ENCODE data around the gene EPB41.
"Not testable (repeated sequence)": the region's sequence is repeated elsewhere in the genome, so short reads cannot be mapped to it uniquely, and the experiment has no call there.

The EPB41 gene

GRCh38 chr1:29055160-29055559 is 140.8 kb downstream of the EPB41 start:
- DNase-seq = no peak

- DNase-seq = no peak
Measured at GRCh38 chr1:29056256-29056655, 141.9 kb downstream of the EPB41 start.

- no peak for DNase-seq
Measured at GRCh38 chr1:29057700-29058099, 143.3 kb downstream of the EPB41 start.

GRCh38 chr1:29062157-29062942 is 148.0 kb downstream of the EPB41 start:
- DNase-seq = no peak

- DNase-seq = no peak
Measured at GRCh38 chr1:29064064-29064463, 149.7 kb downstream of the EPB41 start.

- DNase-seq = no peak
Measured at GRCh38 chr1:29077155-29077554, 162.8 kb downstream of the EPB41 start.

- not testable (repeated sequence) for DNase-seq
Measured at GRCh38 chr1:29079916-29080629, 165.7 kb downstream of the EPB41 start.

- no peak for DNase-seq
Measured at GRCh38 chr1:29081201-29081600, 166.8 kb downstream of the EPB41 start.

GRCh38 chr1:29082519-29082918 is 168.2 kb downstream of the EPB41 start:
- no peak for DNase-seq

- DNase-seq = no peak
Measured at GRCh38 chr1:29083317-29084195, 169.2 kb downstream of the EPB41 start.

- no peak for DNase-seq
Measured at GRCh38 chr1:29084196-29084521, 169.8 kb downstream of the EPB41 start.

- DNase-seq = no peak
Measured at GRCh38 chr1:29090937-29091618, 176.7 kb downstream of the EPB41 start.

- DNase-seq = not testable (repeated sequence)
Measured at GRCh38 chr1:29092704-29093103, 178.3 kb downstream of the EPB41 start.

- DNase-seq = no peak
Measured at GRCh38 chr1:29094433-29094832, 180.1 kb downstream of the EPB41 start.

GRCh38 chr1:29094954-29095353 is 180.6 kb downstream of the EPB41 start:
- DNase-seq = no peak

- no peak for DNase-seq
Measured at GRCh38 chr1:29096231-29096886, 182.0 kb downstream of the EPB41 start.

GRCh38 chr1:29099286-29099685 is 184.9 kb downstream of the EPB41 start:
- no peak for DNase-seq

GRCh38 chr1:29100487-29100886 is 186.1 kb downstream of the EPB41 start:
- DNase-seq = no peak

- no peak for DNase-seq
Measured at GRCh38 chr1:29105822-29106221, 191.5 kb downstream of the EPB41 start.

- not testable (repeated sequence) for DNase-seq
Measured at GRCh38 chr1:29108041-29108440, 193.7 kb downstream of the EPB41 start.

GRCh38 chr1:29112705-29113412 is 198.5 kb downstream of the EPB41 start:
- DNase-seq = no peak
